Epithelial cell of proximal tubule (primary cell): ENCODE results near the gene NEXN. TPM values are rescaled to one million over a fixed set of nuclear protein-coding genes. Genes with fewer than 3 reads are reported as not detected.
A peak's percentile ranks its signal among the peaks of the same experiment; 100 is the strongest.
"Not testable (repeated sequence)": the region's sequence is repeated elsewhere in the genome, so short reads cannot be mapped to it uniquely, and the experiment has no call there.

Experiments
- DNase-seq: peaks from one replicate; pipeline ENCODE4 v3.0.0-alpha.2; 2011; ENCODE audit warnings: low read depth
- H3K4me3 ChIP-seq: 2 replicates; pipeline ENCODE4 v1.5.1; 2011; ENCODE audit warnings: low read depth, mild to moderate bottlenecking, low read length
- total RNA-seq: library from RNA; depleted of rRNA; stranded (reverse); fragments of >200 nt; gene quantifications from 2 replicates; pipeline ENCODE4 v1.2.3, GENCODE V29; 2015
- TF ChIP-seq, protein P1 (sequence below): conservative IDR thresholded peaks from 2 replicates; pipeline ENCODE4 v1.5.1; 2012; ENCODE audit warnings: low read depth, mild to moderate bottlenecking, low read length

Gene NEXN
- total RNA-seq, 1 donor from 2014 or later = 17.2 TPM

DNA sequence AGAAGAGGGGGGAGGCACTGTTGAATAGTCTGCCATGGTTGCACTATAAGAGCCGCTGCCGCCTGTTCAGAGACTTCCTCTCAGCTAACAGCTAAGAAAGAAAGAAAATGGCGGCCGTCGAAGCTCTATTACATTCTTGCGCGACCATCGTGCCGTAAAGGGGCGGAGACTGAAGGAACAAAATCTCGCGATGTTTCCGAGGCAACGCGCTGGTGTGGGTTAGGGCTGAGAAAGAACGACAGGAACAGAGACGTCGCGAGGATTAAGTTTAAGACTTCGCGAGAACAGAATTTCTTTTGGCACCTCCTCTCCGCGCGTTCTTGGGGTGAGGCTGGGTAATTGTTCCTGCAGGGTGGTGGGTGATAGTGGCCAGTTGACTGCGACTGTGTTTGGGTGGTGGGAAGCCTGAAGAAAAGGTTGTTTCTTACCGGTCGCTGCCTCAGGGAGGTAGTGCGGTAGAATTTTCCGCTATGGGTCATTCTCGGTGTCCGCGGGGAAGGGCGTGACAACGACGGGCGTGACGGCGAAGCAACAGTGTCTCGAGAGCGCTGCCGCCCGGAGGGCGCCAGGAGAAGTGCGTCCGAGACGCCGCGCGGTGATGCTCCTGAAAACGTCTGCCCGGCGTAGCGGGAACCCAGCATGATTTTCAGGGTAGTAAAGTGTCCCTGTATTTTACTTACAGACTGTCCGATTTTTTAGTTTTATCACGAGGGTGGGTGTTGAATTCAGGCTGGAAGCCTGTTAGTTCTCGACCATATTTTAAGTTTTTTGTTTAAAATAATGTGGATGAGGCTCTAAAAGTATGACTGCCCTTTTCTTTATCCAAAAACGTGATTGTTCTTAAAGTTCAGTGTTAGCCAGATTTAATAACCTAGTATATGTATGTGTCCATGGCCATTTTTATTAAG is 90.8 kb downstream of the NEXN start, which contains the start of gene FUBP1:
TSS of gene FUBP1 (minus strand) at position 104 of the 908 bp plus-strand sequence. CDS start at position 36, 68 bp downstream.
- DNase-seq = peak; percentile 96
- TF ChIP-seq, protein P1, sequence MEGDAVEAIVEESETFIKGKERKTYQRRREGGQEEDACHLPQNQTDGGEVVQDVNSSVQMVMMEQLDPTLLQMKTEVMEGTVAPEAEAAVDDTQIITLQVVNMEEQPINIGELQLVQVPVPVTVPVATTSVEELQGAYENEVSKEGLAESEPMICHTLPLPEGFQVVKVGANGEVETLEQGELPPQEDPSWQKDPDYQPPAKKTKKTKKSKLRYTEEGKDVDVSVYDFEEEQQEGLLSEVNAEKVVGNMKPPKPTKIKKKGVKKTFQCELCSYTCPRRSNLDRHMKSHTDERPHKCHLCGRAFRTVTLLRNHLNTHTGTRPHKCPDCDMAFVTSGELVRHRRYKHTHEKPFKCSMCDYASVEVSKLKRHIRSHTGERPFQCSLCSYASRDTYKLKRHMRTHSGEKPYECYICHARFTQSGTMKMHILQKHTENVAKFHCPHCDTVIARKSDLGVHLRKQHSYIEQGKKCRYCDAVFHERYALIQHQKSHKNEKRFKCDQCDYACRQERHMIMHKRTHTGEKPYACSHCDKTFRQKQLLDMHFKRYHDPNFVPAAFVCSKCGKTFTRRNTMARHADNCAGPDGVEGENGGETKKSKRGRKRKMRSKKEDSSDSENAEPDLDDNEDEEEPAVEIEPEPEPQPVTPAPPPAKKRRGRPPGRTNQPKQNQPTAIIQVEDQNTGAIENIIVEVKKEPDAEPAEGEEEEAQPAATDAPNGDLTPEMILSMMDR = peak; percentile 60
- peak within 1 kb of the TSS; percentile 69 for H3K4me3 ChIP-seq

DNA sequence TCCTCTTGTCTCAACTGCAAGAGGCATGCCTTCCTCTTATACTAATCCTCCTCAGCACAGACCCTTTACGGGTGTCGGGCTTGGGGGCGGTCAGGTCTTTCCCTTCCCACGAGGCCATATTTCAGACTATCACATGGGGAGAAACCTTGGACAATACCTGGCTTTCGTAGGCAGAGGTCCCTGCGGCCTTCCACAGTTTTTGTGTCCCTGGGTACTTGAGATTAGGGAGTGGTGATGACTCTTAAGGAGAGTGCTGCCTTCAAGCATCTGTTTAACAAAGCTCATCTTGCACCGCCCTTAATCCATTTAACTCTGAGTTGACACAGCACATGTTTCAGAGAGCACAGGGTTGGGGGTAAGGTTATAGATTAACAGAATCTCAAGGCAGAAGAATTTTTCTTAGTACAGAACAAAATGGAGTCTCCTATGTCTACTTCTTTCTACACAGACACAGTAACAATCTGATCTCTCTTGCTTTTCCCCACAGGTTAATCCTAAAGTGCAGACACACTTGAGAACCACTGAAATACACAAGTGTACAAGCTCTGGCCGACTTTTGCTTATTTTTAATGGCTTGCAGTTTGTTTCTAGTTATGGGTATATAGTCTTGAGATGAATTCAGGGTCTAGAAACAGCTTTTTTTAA is 95.0 kb downstream of the NEXN start:
- H3K4me3 ChIP-seq, DNase-seq: not testable (repeated sequence)

DNA sequence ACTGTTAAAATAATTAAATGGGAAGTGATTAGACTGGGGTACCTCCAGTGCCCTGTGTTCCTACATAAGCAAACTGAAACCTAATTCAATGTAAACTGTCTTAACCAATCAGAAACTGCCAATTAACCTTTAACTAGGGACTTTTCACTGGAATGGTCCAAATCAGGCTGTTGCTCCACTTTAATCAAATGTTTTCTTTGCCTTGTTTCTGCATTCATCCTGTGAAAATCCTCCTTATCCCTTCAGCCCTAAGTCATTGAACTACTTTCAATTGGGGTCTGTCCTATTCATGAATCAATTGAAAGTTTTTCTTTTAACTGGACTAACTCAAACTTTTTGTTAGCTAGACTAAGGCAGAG is 95.6 kb downstream of the NEXN start:
- no peak for DNase-seq
- TF ChIP-seq, protein P1 = no peak
- no peak overlapping the region for H3K4me3 ChIP-seq

DNA sequence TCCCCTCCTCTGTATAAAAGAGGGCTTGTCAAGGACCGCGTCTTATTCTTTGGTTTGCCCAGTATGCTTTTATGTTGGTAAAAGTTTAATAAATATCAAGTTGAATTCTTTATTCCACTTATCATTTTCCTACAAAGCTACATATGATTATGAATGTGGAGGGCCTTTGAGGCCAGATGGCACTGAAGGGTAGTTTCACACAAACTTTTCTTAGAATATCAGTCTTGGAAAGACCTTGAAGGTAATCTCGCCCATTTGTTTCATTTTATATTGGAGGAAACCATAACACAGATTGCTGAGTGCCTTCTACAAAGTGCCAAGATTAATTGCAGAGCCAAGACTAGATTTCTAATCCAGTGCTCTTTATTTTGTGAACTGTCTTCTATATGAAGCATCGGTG is 96.2 kb downstream of the NEXN start:
- TF ChIP-seq, protein P1 = no peak
- no peak for DNase-seq
- H3K4me3 ChIP-seq = no peak overlapping the region

DNA sequence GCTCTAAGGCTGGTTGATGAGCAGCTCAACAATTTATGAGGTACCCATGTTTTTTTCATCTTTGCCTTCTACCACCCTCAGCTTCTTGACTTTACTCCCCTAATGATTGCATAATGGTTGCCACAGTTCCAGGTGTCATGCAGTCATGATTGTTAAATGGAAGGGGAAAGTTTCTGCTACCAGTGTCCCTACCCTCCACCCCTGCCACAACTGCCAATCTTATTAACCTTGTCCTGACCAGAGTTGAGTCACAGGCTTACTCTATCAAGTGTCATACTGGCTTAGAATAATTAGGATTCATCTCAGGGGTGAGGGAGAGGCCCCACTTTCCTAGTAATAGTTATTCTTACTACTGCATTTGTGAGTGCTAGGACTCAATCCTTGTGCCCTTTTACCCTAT is 98.4 kb downstream of the NEXN start:
- H3K4me3 ChIP-seq = no peak overlapping the region
- TF ChIP-seq, protein P1 = no peak
- DNase-seq = no peak

DNA sequence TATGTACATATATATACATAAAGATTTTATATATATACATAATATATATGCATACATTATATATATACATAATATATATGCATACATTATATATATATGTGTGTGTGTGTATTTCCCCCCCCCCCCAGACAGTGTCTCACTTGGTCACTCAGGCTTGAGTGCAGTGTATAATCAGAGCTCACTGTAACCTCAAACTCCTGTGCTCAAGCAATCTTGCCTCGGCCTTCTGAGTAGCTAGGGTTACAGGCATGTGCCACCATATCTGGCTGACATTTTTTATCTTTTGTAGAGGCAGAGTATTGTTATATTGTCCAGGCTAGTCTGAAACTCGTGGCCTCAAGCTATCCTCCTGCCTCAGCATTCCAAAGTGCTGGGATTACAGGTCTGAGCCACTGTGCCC is 99.5 kb downstream of the NEXN start:
- TF ChIP-seq, protein P1 = no peak
- H3K4me3 ChIP-seq = no peak overlapping the region
- DNase-seq = no peak

DNA sequence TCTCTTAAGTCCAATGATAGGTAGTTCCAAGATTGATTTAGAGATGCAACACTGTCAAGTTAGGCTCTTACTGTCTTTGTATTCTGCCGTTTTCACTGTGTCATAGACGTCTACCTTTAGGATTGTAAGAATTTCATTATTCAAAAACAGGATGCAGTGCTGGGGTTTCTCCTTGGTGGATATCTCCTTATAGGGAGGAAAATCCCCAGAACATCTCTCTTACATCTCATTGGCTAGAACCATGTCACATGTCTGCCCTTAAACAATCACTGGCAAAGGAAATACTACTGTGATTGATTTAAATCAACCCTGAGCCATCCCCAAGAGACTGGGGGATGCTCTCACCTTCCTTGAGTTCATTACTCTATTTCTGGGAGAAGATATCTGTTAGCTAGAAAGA is 101.3 kb downstream of the NEXN start:
- no peak for DNase-seq
- no peak overlapping the region for H3K4me3 ChIP-seq
- TF ChIP-seq, protein P1 = no peak
